ENCODE measurements around the gene CNNM2.
"Not testable (repeated sequence)": the region's sequence is repeated elsewhere in the genome, so short reads cannot be mapped to it uniquely, and the experiment has no call there.

The CNNM2 gene

DNA sequence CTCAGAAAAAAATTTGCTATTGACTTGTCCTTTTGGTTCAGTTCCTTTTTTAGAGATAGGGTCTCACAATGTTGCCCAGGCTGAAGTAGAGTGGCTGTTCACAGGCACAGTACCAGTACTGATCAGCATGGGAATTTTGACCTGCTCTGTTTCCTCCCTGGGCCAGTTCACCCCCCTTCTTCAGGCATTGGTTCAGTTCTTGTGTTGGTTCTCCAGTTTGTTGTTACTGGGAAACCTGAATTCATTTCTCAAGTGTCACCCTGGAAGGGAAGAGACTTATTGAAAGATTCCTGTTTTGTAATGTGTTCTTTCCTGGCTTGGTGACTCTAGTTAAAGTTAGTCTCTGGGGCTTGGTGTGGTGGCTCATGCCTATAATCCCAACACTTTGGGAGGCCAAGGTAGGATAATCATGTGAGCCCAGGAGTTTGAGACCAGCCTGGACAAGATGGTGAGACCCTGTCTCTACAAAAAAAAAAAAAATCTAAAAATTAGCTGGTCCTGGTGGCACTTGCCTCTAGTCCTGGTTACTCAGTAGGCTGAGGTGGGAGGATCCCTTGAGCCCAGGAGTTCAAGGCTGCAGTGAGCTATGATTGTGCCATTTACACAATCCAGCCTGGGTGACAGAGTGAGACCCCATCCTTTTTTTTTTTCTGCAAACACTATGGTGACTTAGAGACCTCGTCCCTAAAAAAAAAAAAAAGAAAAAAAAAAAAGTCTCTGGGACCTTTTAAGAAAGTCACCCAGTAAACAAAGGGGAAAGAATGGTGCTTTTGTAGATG lies 52.7 kb downstream of the CNNM2 start:
- DNase-seq, result no peak

- no peak for DNase-seq
Observed at GRCh38 chr10:102975483-102976379, 57.6 kb downstream of the CNNM2 start.

DNA sequence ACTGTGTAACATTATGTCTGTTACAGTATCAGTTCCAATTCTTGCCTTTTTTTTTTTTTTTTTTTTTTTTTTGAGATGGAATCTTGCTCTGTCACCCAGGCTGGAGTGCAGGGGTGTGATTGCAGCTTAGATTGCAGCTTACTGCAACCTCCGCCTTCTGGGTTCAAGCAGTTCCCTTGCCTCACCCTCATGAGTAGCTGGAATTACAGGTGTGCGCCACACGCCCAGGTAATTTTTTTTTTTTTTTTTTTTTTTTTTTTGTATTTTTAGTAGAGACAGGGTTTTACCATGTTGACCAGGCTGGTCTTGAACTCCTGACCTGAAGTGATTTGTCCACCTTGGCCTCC lies 58.3 kb downstream of the CNNM2 start:
- DNase-seq, result not testable (repeated sequence)

DNA sequence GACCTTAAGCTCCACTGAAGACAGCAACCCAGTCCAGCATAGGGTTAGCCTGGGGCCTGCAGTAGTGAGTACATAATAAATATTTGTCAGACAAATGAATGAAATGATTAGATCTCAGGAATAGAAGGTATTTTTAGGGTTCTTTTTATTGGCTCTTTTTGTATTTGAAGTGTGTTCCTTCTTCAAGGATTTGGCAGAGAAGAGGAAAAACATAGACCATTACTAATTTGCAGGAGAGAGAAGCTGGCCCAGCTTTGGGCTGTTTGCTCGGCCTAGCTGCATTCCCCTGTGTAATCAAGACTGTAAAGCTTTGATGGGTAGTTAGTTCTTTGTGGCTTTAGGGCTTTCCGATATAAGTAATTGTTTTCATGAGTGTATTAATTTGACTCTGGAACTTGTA lies 64.2 kb downstream of the CNNM2 start:
- DNase-seq, result no peak

DNA sequence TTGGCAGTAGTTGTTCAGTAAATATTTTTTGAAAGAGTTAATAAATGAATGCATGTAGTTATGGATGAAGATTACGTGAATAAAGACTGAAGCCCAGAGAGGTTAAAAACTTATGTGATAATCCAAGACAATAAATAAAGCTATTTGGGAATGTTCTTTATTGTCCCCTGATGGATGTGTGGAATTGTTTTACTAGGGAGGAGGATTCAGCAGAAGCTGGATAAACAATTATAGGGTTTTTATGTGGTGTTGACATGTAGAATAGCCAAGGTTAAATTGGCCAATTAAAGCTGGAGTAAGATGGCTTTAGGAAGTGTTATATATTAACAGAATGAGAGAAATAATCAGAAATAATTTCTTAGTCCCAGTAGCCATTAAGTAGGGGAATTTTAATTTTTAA lies 66.0 kb downstream of the CNNM2 start:
- no peak for DNase-seq

GRCh38 chr10:102985811-102986210 lies 67.7 kb downstream of the CNNM2 start:
- no peak for DNase-seq

DNA sequence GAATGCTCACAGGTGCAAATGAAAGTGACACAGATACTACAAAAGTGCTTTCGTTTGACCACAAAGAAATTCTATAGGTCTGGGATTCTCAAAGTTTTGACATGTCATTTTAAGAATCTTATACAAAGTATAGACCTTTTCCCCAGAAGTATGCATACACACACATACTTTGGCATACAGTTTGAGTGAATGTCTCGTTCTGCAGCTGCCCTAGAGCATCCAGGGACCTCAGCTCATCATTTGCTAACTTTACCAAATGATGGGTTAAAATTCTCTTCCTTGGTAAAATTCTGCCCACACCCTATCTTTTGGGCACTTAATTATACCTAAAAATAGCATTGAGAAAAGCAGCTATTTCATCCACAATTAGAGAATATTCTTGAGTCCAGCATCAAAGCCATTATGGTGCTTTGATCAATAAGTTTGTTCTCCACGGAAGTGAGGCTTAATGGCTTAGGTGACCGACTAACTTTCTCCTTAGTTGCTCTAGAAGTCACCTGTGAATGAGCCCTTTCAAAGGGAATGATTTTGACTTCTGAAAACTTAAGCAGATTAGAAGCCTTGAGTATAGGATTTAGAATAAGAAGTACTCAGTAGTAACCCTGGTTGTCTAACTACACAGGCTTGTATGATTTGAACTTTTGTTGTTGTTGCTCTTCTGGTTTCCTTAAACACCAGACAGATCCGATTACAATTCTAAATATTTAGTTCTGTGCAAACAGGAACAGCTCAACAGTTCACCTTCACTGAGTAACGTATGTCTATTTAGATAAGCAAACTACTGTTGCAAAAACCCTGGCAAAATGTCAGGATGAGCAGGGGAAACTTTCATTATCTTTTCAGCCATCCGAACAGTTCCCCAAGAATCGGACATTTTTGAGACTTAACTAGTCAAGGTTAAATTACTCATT lies 70.6 kb downstream of the CNNM2 start:
- DNase-seq, result no peak

- no peak for DNase-seq
Observed at GRCh38 chr10:102994531-102995295, 76.6 kb downstream of the CNNM2 start.

GRCh38 chr10:102996876-102997275 lies 78.8 kb downstream of the CNNM2 start:
- no peak for DNase-seq

DNA sequence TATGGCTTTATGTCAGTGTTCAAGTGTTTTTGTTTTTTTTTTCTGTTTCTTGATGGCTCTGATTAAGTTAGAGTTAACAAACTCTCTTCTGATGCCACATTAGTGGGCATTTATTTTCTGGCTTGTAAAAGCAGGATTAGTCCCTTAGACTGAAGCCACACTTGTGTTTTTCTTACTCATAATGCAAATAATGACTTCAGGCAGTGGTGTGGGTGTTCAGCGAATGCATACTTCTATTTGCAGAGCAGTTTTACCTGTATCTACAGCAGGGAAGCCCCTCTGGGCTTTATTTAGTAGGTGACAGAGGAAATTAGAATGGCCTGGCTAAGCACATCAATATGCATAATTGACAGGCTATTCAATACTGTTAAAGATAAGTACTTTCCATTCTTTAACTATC lies 79.9 kb downstream of the CNNM2 start:
- no peak for DNase-seq

DNA sequence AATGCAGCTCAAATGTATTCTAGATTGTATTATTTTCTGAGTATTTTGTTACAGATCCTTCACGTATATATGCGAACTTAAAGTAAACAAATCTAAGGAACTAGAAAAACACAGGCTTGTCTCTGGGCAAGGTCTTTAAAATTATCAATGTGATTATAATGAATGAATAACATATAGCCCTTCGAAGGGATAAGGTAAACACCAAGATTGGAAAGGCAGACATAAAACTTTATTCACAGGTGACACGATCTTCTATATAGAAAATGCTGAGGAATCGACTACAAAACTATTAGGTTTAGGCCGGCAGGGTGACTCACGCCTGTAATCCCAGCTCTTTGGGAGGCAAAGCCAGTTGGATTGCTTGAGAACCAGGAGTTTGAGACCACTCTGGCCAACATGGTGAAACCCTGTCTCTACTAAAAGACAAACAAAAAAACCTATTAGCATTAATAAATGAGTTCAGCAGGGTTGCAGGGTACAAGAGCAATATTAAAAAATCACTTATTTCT lies 80.4 kb downstream of the CNNM2 start:
- no peak for DNase-seq

GRCh38 chr10:103000050-103000449 lies 82.0 kb downstream of the CNNM2 start:
- not testable (repeated sequence) for DNase-seq

DNA sequence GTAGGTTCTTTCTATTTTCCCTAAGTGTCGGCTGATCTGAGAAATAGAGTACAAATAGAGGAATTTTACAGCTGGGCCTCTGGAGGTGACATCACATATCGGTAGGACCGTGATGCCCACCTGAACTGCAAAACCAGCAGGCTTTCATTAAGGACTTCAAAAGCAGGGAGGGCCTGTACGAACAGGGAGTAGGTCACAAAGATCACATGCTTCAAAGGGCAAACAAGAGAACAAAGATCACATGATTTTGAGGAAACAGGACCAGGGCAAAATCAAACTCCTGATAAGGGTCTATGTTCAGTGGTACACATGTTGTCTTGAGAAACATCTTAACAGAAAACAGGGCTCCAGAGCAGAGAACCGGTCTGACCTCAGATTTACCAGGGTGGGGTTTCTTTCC lies 88.9 kb downstream of the CNNM2 start:
- DNase-seq, result no peak

GRCh38 chr10:103013416-103013815 lies 95.3 kb downstream of the CNNM2 start:
- no peak for DNase-seq

DNA sequence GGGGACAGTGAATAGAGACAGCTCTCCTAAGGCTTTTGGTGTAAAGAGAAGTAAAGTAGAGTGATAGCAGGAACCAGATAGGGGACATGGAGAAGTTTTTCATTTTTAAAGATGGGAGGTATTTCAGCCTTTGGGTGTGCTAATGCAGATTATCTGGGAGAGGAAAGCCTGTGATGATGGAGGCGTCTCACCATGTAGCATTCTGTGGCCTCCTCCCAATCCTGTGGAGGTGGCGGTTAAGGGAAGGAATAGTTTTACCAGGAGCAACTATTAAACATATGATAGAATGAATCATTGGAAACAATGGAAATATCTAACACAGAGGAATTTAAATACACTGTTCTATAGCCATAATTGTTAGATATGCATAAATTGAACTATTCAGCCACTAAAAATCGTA lies 101.3 kb downstream of the CNNM2 start:
- no peak for DNase-seq

DNA sequence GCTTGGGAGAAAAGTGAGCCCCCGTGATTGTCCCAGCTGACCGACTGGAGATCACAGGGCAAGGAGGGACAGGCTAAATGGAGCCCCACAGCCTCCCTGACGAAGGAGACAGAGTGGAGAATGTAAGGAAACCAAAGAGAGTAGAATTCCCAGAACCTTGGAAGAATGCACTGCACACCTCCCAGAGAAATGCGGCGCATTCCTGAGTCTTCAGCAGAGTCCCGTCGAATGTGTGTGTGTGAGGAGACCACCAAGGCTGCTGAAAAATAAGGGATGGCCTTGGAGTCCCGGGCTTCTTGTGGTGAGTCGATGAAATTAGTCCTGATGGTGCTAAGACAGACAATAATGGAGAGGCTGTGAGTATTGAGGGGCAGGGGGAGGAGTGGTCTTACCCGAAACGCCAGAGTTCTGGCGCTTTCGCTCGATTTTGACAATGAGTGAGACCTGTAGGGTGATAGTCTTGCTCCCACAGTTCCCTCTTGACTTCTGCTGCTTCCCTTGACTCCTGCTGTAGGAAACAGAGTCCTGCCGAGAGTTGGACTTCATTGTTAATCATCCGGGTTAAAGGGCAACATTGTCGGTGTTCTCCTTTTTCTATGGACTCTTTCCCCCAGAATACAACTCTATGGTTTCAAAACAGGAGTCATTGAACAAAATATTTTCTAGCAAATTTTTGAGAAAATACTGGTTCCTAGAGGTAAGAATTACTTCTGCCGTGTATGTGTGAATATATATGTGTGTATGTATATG lies 103.2 kb downstream of the CNNM2 start:
- DNase-seq, result no peak

- DNase-seq, result no peak
Observed at GRCh38 chr10:103021900-103022293, 103.8 kb downstream of the CNNM2 start.

- no peak for DNase-seq
Observed at GRCh38 chr10:103025696-103026095, 107.6 kb downstream of the CNNM2 start.

GRCh38 chr10:103038570-103038969 lies 120.5 kb downstream of the CNNM2 start:
- no peak for DNase-seq

DNA sequence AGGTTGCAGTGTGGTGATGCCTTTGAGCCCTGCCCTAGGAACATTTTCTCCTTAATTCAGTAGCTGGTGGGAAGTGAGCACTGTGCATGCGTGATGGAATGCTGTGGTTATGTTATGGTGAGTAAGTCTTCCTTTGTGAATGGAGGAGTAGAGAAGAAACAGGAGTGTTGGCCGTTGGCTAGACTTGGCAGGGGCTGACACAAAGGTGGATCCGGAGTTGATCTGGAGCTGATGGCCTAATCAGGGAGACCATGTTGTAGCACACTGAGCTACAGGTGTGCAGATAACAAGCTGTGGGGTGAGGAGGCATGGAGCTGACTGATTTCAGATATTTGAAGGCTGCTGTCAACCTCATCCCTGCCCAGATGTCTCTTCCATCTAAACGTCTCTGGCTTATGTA lies 122.3 kb downstream of the CNNM2 start:
- no peak for DNase-seq

GRCh38 chr10:103041391-103041790 lies 123.3 kb downstream of the CNNM2 start:
- DNase-seq, result no peak

Measured in CD4-positive, alpha-beta T cell treated with Interleukin-21 for 1 hour (primary cell).